Colonic mucosa (tissue), 4 donors: Measurements from ENCODE around the gene GREM1. TPM values are rescaled to one million over a fixed set of nuclear protein-coding genes. Genes with fewer than 3 reads are reported as not detected.

ENCODE experiments used
- DNase-seq: peaks from one replicate; pipeline ENCODE4 v3.0.0-alpha.2; 2020
- H3K27ac ChIP-seq: fragments of 200-600 bp; one replicate; pipeline ENCODE4 v1.8.0; 2021
- H3K27me3 ChIP-seq: fragments of 200-600 bp; one replicate; pipeline ENCODE4 v1.8.0; 2021
- H3K36me3 ChIP-seq: fragments of 200-600 bp; one replicate; pipeline ENCODE4 v1.8.0; 2021
- H3K4me1 ChIP-seq: fragments of 200-600 bp; one replicate; pipeline ENCODE4 v1.8.0; 2021; ENCODE audit warnings: mild to moderate bottlenecking
- H3K4me3 ChIP-seq: fragments of 200-600 bp; one replicate; pipeline ENCODE4 v1.8.0; 2021
- H3K9ac ChIP-seq, 2 donors: one replicate each; pipeline ENCODE4 v1.7.0; 2013; ENCODE audit warnings: control low read depth in 2 of 2, low read depth in 2 of 2, low read length in 2 of 2
- H3K9me3 ChIP-seq: fragments of 200-600 bp; one replicate; pipeline ENCODE4 v1.8.0; 2021
- intact Hi-C: fragments of 100-400 bp; cut with DNase I; formaldehyde crosslinking; loops from one replicate; pipeline ENCODE4 v1.14.1; 2022
- total RNA-seq, 2 donors: library from RNA; stranded (reverse); fragmentation: NEBNext Ultra II Directional in 1 of 2; extraction: Animal tissue kit (Norgen Biotek cat#: 25700) in 1 of 2; gene quantifications; one replicate each; pipeline ENCODE4 v1.2.1, GENCODE V29; 2021
- TF ChIP-seq, protein P1 (sequence below): fragments of 200-600 bp; IDR thresholded peaks from one replicate; pipeline ENCODE4 v1.8.0; 2022; ENCODE audit warnings: antibody characterized with exemption, mild to moderate bottlenecking
- donor health status: healthy.
- donor health status: DM: no; HTN: no; CAD: no.
- donor health status: DM: no; HTN: no; CAD: no.

GREM1 gene
- total RNA-seq, 2 donors from 2014 or later, result 18.9 to 39.3 TPM

DNA sequence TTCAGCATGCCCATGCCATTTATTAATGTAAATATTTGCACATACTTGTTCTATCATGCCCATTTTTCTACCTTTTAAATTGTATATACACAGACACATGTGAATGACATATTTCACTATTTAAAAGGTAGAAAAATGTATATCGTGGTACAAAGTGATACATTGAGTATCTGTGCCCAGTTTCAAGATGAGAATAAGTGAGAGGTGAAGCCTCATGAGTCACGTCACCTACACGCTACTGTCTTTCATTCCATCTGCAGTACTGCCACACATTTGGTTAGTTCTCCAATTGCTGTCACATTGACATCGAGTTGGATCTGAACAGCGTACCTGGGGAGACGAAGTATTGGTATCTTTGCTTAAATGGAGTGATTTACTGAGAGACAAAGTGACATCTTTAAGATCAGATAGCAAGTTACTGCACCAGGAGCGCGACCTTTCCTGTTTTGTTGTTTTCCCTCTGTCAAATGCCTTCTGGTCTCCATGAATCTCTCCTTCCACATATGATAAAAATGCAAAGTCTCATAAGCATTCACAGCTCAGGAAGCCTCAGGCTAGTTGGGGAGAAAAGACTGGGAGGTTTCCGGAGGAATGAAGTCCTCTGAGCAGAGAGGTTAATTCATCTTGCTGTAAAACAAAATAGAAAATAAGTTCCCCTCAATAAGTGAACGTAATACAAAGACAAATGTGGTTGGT lies 12.0 kb downstream of the GREM1 start:
- TF ChIP-seq, protein P1, sequence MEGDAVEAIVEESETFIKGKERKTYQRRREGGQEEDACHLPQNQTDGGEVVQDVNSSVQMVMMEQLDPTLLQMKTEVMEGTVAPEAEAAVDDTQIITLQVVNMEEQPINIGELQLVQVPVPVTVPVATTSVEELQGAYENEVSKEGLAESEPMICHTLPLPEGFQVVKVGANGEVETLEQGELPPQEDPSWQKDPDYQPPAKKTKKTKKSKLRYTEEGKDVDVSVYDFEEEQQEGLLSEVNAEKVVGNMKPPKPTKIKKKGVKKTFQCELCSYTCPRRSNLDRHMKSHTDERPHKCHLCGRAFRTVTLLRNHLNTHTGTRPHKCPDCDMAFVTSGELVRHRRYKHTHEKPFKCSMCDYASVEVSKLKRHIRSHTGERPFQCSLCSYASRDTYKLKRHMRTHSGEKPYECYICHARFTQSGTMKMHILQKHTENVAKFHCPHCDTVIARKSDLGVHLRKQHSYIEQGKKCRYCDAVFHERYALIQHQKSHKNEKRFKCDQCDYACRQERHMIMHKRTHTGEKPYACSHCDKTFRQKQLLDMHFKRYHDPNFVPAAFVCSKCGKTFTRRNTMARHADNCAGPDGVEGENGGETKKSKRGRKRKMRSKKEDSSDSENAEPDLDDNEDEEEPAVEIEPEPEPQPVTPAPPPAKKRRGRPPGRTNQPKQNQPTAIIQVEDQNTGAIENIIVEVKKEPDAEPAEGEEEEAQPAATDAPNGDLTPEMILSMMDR, result no peak
- Histone ChIP-seq H3K9ac (no peak overlapping the region), H3K36me3 (no peaks in the 10 kb centered on the region), H3K4me1 (no peaks in the 10 kb centered on the region), H3K27me3 (no peaks in the 10 kb centered on the region), H3K9me3 (no peaks in the 10 kb centered on the region), H3K4me3 (no peak overlapping the region), H3K27ac (no peak overlapping the region)
- intact Hi-C loops, result loop anchor here (10.0 kb wide), 1 partner anchor 65 kb away; no protein-coding TSS in a partner anchor
- DNase-seq, result no peak

DNA sequence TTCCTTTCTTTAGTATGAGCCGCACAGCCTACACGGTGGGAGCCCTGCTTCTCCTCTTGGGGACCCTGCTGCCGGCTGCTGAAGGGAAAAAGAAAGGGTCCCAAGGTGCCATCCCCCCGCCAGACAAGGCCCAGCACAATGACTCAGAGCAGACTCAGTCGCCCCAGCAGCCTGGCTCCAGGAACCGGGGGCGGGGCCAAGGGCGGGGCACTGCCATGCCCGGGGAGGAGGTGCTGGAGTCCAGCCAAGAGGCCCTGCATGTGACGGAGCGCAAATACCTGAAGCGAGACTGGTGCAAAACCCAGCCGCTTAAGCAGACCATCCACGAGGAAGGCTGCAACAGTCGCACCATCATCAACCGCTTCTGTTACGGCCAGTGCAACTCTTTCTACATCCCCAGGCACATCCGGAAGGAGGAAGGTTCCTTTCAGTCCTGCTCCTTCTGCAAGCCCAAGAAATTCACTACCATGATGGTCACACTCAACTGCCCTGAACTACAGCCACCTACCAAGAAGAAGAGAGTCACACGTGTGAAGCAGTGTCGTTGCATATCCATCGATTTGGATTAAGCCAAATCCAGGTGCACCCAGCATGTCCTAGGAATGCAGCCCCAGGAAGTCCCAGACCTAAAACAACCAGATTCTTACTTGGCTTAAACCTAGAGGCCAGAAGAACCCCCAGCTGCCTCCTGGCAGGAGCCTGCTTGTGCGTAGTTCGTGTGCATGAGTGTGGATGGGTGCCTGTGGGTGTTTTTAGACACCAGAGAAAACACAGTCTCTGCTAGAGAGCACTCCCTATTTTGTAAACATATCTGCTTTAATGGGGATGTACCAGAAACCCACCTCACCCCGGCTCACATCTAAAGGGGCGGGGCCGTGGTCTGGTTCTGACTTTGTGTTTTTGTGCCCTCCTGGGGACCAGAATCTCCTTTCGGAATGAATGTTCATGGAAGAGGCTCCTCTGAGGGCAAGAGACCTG lies 13.2 kb downstream of the GREM1 start:
- H3K9me3 ChIP-seq, result no peaks in the 10 kb centered on the region
- no peak overlapping the region for H3K9ac ChIP-seq
- H3K4me1 ChIP-seq, result no peaks in the 10 kb centered on the region
- TF ChIP-seq, protein P1, result no peak
- no peak overlapping the region for H3K4me3 ChIP-seq
- H3K27ac ChIP-seq, result no peak overlapping the region
- no peaks in the 10 kb centered on the region for H3K27me3 ChIP-seq
- peak; percentile 94 for DNase-seq
- H3K36me3 ChIP-seq, result no peaks in the 10 kb centered on the region
- intact Hi-C loops, result loop anchor here (10.0 kb wide), 1 partner anchor 64 kb away; no protein-coding TSS in a partner anchor

DNA sequence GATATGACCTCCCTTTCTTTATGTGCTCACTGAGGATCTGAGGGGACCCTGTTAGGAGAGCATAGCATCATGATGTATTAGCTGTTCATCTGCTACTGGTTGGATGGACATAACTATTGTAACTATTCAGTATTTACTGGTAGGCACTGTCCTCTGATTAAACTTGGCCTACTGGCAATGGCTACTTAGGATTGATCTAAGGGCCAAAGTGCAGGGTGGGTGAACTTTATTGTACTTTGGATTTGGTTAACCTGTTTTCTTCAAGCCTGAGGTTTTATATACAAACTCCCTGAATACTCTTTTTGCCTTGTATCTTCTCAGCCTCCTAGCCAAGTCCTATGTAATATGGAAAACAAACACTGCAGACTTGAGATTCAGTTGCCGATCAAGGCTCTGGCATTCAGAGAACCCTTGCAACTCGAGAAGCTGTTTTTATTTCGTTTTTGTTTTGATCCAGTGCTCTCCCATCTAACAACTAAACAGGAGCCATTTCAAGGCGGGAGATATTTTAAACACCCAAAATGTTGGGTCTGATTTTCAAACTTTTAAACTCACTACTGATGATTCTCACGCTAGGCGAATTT lies 14.9 kb downstream of the GREM1 start:
- intact Hi-C loops, result loop anchor here (10.0 kb wide), 1 partner anchor 62 kb away; no protein-coding TSS in a partner anchor
- Histone ChIP-seq H3K4me1 (no peaks in the 10 kb centered on the region), H3K9me3 (no peaks in the 10 kb centered on the region), H3K36me3 (no peaks in the 10 kb centered on the region), H3K27ac (no peak overlapping the region), H3K9ac (no peak overlapping the region), H3K27me3 (no peaks in the 10 kb centered on the region), H3K4me3 (no peak overlapping the region)
- TF ChIP-seq, protein P1, result no peak
- DNase-seq, result no peak

DNA sequence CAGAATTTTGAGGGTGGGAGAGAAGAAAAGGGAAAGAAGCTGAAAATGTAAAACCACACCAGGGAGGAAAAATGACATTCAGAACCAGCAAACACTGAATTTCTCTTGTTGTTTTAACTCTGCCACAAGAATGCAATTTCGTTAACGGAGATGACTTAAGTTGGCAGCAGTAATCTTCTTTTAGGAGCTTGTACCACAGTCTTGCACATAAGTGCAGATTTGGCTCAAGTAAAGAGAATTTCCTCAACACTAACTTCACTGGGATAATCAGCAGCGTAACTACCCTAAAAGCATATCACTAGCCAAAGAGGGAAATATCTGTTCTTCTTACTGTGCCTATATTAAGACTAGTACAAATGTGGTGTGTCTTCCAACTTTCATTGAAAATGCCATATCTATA lies 15.5 kb downstream of the GREM1 start:
- Histone ChIP-seq H3K4me1 (no peaks in the 10 kb centered on the region), H3K9ac (no peak overlapping the region), H3K27ac (no peak overlapping the region), H3K36me3 (no peaks in the 10 kb centered on the region), H3K4me3 (no peak overlapping the region), H3K9me3 (no peaks in the 10 kb centered on the region), H3K27me3 (no peaks in the 10 kb centered on the region)
- intact Hi-C loops, result loop anchor here (10.0 kb wide), 1 partner anchor 62 kb away; no protein-coding TSS in a partner anchor
- DNase-seq, result no peak
- TF ChIP-seq, protein P1, result no peak
